H1 (cell line): ENCODE data around the gene DYNLRB2.

Source experiments
- ATF2 ChIP-seq: IDR thresholded peaks from 2 replicates; pipeline ENCODE4 v1.6.1; 2012; ENCODE audit warnings: low read length, inconsistent platforms
- ATF3 ChIP-seq: IDR thresholded peaks from 2 replicates; pipeline ENCODE4 v1.6.1; 2011; ENCODE audit warnings: low read depth, mild to moderate bottlenecking, low read length; ENCODE audit not compliant: insufficient read depth
- CTCF ChIP-seq, 3 experiments: IDR thresholded peaks; 1 replicate in 2 of 3; 2 replicates in 1 of 3; pipeline versions ENCODE4 v1.5.1 to v1.6.1; 2011; ENCODE audit warnings: low read length in 3 of 3, mild to moderate bottlenecking in 3 of 3, inconsistent platforms in 2 of 3, low read depth in 1 of 3, moderate library complexity in 1 of 3; ENCODE audit not compliant: insufficient read depth in 1 of 3; ENCODE audit errors: control extremely low read depth in 1 of 3
- EZH2 ChIP-seq: fragments of 200-600 bp; sonication (generic); IDR thresholded peaks from 2 replicates; pipeline ENCODE4 v1.7.1; 2012; ENCODE audit warnings: low read depth, mild to moderate bottlenecking, moderate library complexity, low read length, inconsistent platforms; ENCODE audit not compliant: severe bottlenecking
- GABPA ChIP-seq: IDR thresholded peaks from 2 replicates; pipeline ENCODE4 v1.6.1; 2011; ENCODE audit warnings: mild to moderate bottlenecking, low read length, moderate library complexity, borderline replicate concordance; ENCODE audit not compliant: insufficient read depth
- JUND ChIP-seq: IDR thresholded peaks from 2 replicates; pipeline ENCODE4 v1.6.1; 2011; ENCODE audit warnings: mild to moderate bottlenecking, improper control_type of control experiment, low read length
- KDM1A ChIP-seq: fragments of 200-600, 300-600 bp; sonication (generic); IDR thresholded peaks from 2 replicates; pipeline ENCODE4 v1.7.1; 2016; ENCODE audit warnings: mild to moderate bottlenecking, low read length, borderline replicate concordance
- NRF1 ChIP-seq: IDR thresholded peaks from 2 replicates; pipeline ENCODE4 v1.6.1; 2011; ENCODE audit warnings: mild to moderate bottlenecking, low read depth, low read length, improper control_type of control experiment
- POLR2A ChIP-seq, 2 experiments: IDR thresholded peaks; 1 replicate in 1 of 2; 2 replicates in 1 of 2; pipeline ENCODE4 v1.6.1; 2011; ENCODE audit warnings: low read depth in 2 of 2, low read length in 2 of 2, mild to moderate bottlenecking in 2 of 2; ENCODE audit errors: control extremely low read depth in 1 of 2
- POLR2AphosphoS5 ChIP-seq: IDR thresholded peaks from 2 replicates; pipeline ENCODE4 v1.6.1; 2011; ENCODE audit warnings: low read depth, low read length
- SP2 ChIP-seq: IDR thresholded peaks from 2 replicates; pipeline ENCODE4 v1.6.1; 2012; ENCODE audit warnings: mild to moderate bottlenecking, low read length, inconsistent platforms
- SRF ChIP-seq: IDR thresholded peaks from 2 replicates; pipeline ENCODE4 v1.6.1; 2011; ENCODE audit warnings: mild to moderate bottlenecking, low read depth, low read length, moderate library complexity
- TAF1 ChIP-seq: IDR thresholded peaks from 2 replicates; pipeline ENCODE4 v1.6.1; 2011; ENCODE audit warnings: mild to moderate bottlenecking, low read depth, low read length
- TEAD4 ChIP-seq: IDR thresholded peaks from 2 replicates; pipeline ENCODE4 v1.6.1; 2012; ENCODE audit warnings: low read depth, low read length, inconsistent platforms, mixed read lengths

GRCh38 chr16:80552277-80552676 is 11.5 kb downstream of the DYNLRB2 start:
- no peak for TF ChIP-seq POLR2A (IDR thresholded peaks at IDR 0.05; ENCODE audit: control extremely low read depth in 1 of 2, low read depth in 2 of 2, low read length in 2 of 2)
- no peak for TF ChIP-seq JUND
- TF ChIP-seq ATF2, result no peak
- TF ChIP-seq CTCF (IDR thresholded peaks at IDR 0.05; ENCODE audit: control extremely low read depth in 1 of 3, insufficient read depth in 1 of 3, low read depth in 1 of 3, low read length in 3 of 3), result no peak
- TF ChIP-seq EZH2, result no peak
- TF ChIP-seq ATF3, result no peak
- TF ChIP-seq NRF1, result no peak
- no peak for TF ChIP-seq SRF
- no peak for TF ChIP-seq GABPA
- no peak for TF ChIP-seq TEAD4
- no peak for TF ChIP-seq TAF1
- TF ChIP-seq POLR2AphosphoS5, result no peak
- TF ChIP-seq SP2, result no peak
- no peak for TF ChIP-seq KDM1A
